HepG2 (cell line): ENCODE data around the gene GINS2. TPM values are rescaled to one million over a fixed set of nuclear protein-coding genes. Genes with fewer than 3 reads are reported as not detected.

Experiments
- ATF4 ChIP-seq, 2 experiments: fragments of 450-650 bp in 1 of 2; sonication (generic) in 1 of 2; formaldehyde crosslinking; IDR thresholded peaks; 2 replicates each; pipeline versions ENCODE4 v1.5.0 to v1.8.0; 2020 to 2022; ENCODE audit warnings: mild to moderate bottlenecking in 1 of 2, missing genetic modification reagents in 1 of 2
- CEBPZ ChIP-seq: IDR thresholded peaks from 2 replicates; pipeline ENCODE4 v1.6.1; 2012; ENCODE audit warnings: low read length, improper control_type of control experiment
- CHD2 ChIP-seq: IDR thresholded peaks from 2 replicates; pipeline ENCODE4 v1.6.1; 2011; ENCODE audit warnings: low read depth, low read length, improper control_type of control experiment
- FOXO1 ChIP-seq: sonication (generic); formaldehyde crosslinking; IDR thresholded peaks from 2 replicates; pipeline ENCODE4 v1.4.0; 2020; ENCODE audit warnings: missing genetic modification reagents
- JDP2 ChIP-seq: sonication (generic); formaldehyde crosslinking; IDR thresholded peaks from 2 replicates; pipeline ENCODE4 v1.8.1; 2022; ENCODE audit warnings: missing genetic modification reagents, borderline replicate concordance
- KAT7 ChIP-seq: IDR thresholded peaks from 2 replicates; pipeline ENCODE4 v1.6.1; 2018; ENCODE audit warnings: borderline replicate concordance, missing compliant biosample characterization
- MED13 ChIP-seq: sonication (generic); formaldehyde crosslinking; IDR thresholded peaks from 2 replicates; pipeline ENCODE4 v1.5.0; 2020; ENCODE audit warnings: missing genetic modification reagents
- PAXIP1 ChIP-seq: sonication (generic); formaldehyde crosslinking; conservative IDR thresholded peaks from 2 replicates; pipeline ENCODE4 v1.4.0; 2020; ENCODE audit warnings: mild to moderate bottlenecking, missing genetic modification reagents, moderate library complexity
- PREB ChIP-seq: sonication (generic); formaldehyde crosslinking; IDR thresholded peaks from 2 replicates; pipeline ENCODE4 v1.4.0; 2020; ENCODE audit warnings: missing genetic modification reagents
- TBL1XR1 ChIP-seq: fragments of 150-350 bp; IDR thresholded peaks from 2 replicates; pipeline ENCODE4 v1.6.1; 2014; ENCODE audit warnings: borderline replicate concordance, low read length; ENCODE audit not compliant: partially characterized antibody
- TFDP2 ChIP-seq: sonication (generic); formaldehyde crosslinking; IDR thresholded peaks from 2 replicates; pipeline ENCODE4 v1.4.0; 2020; ENCODE audit warnings: missing genetic modification reagents
- ZBTB7A ChIP-seq: sonication (generic); formaldehyde crosslinking; IDR thresholded peaks from 2 replicates; pipeline ENCODE4 v1.8.0; 2022; ENCODE audit warnings: mild to moderate bottlenecking, missing genetic modification reagents
- ZFX ChIP-seq: sonication (generic); formaldehyde crosslinking; IDR thresholded peaks from 2 replicates; pipeline ENCODE4 v1.4.0; 2020; ENCODE audit warnings: mild to moderate bottlenecking, low read depth, missing genetic modification reagents, moderate library complexity
- ZKSCAN5 ChIP-seq: sonication (generic); formaldehyde crosslinking; IDR thresholded peaks from 2 replicates; pipeline ENCODE4 v1.5.1; 2020; ENCODE audit warnings: mild to moderate bottlenecking, missing genetic modification reagents
- ZKSCAN8 ChIP-seq: IDR thresholded peaks from 2 replicates; pipeline ENCODE4 v1.6.1; 2016; ENCODE audit warnings: borderline replicate concordance, missing genetic modification reagents, missing compliant biosample characterization
- ZMYM2 ChIP-seq: sonication (generic); formaldehyde crosslinking; IDR thresholded peaks from 2 replicates; pipeline ENCODE4 v1.8.0; 2022; ENCODE audit warnings: mild to moderate bottlenecking, missing genetic modification reagents
- ZNF17 ChIP-seq: sonication (generic); formaldehyde crosslinking; IDR thresholded peaks from 2 replicates; pipeline ENCODE4 v1.5.0; 2020; ENCODE audit warnings: mild to moderate bottlenecking, missing genetic modification reagents
- ZNF274 ChIP-seq: sonication (generic); formaldehyde crosslinking; IDR thresholded peaks from 2 replicates; pipeline ENCODE4 v1.5.1; 2020; ENCODE audit warnings: mild to moderate bottlenecking, missing genetic modification reagents
- ZNF30 ChIP-seq: sonication (generic); formaldehyde crosslinking; IDR thresholded peaks from 2 replicates; pipeline ENCODE4 v1.5.0; 2020; ENCODE audit warnings: mild to moderate bottlenecking, missing genetic modification reagents
- ZNF550 ChIP-seq: sonication (generic); formaldehyde crosslinking; IDR thresholded peaks from 2 replicates; pipeline ENCODE4 v1.4.0; 2020; ENCODE audit warnings: mild to moderate bottlenecking, missing genetic modification reagents, borderline replicate concordance
- polyA plus RNA-seq, 8 experiments: library from polyadenylated mRNA; depleted of rRNA in 3 of 8; stranded (reverse) in 7 of 8; unstranded in 1 of 8; fragments of >200 nt; fragmentation: Illumina TruSeq in 4 of 8; extraction: Trizol in 4 of 8; gene quantifications; 2 replicates each; pipeline versions ENCODE4 v1.2.1 to v1.2.3, GENCODE V29; 2011 to 2016; ENCODE audit warnings: low read depth in 4 of 8, missing spikeins in 1 of 8, mixed read lengths in 1 of 8; ENCODE audit not compliant: insufficient read depth in 1 of 8
- total RNA-seq, 5 experiments: library from RNA; depleted of rRNA; stranded (reverse); fragments of >200 nt; fragmentation: Illumina TruSeq; extraction: Trizol; gene quantifications; 2 replicates each; pipeline ENCODE4 v1.2.3, GENCODE V29; 2016; ENCODE audit warnings: low read depth in 1 of 5

Gene GINS2
- total and polyA plus RNA-seq, 2 of the 13 experiments (the other 11 are each of a cell fraction or from before 2014, with no cell fraction given), result 10.6 to 48.3 TPM

GRCh38 chr16:85733155-85733838 is 44.5 kb upstream of the GINS2 start (continued):
- TF ChIP-seq ZNF274 (no peak), FOXO1 (CRISPR knock-in tag) (no peak), TBL1XR1 (no peak), ZNF30 (CRISPR knock-in tag) (no peak), ATF4 (CRISPR knock-in tag; IDR thresholded peaks at IDR 0.05) (peak in 1 of 2 experiments; percentile 79; a peak in 2 of 4 replicates), PAXIP1 (CRISPR knock-in tag) (peak; percentile 36; the same call in 1 of the 2 replicates), TFDP2 (0 out of 2 replicates have a peak, but pooled peaks have one; percentile 57), ZNF17 (0 out of 2 replicates have a peak, but pooled peaks have one; percentile 33), ZKSCAN8 (CRISPR knock-in tag) (no peak), ZMYM2 (CRISPR knock-in tag) (peak; percentile 24; the same call in 1 of the 2 replicates), ZFX (CRISPR knock-in tag) (peak; percentile 18; the same call in 1 of the 2 replicates), JDP2 (CRISPR knock-in tag) (no peak), ZNF550 (CRISPR knock-in tag) (no peak), CHD2 (no peak), CEBPZ (no peak), ZBTB7A (no peak), ZKSCAN5 (CRISPR knock-in tag) (no peak), MED13 (CRISPR knock-in tag) (no peak), PREB (no peak), KAT7 (CRISPR knock-in tag) (no peak)
